ENCODE data around the gene AVPI1.

DNA sequence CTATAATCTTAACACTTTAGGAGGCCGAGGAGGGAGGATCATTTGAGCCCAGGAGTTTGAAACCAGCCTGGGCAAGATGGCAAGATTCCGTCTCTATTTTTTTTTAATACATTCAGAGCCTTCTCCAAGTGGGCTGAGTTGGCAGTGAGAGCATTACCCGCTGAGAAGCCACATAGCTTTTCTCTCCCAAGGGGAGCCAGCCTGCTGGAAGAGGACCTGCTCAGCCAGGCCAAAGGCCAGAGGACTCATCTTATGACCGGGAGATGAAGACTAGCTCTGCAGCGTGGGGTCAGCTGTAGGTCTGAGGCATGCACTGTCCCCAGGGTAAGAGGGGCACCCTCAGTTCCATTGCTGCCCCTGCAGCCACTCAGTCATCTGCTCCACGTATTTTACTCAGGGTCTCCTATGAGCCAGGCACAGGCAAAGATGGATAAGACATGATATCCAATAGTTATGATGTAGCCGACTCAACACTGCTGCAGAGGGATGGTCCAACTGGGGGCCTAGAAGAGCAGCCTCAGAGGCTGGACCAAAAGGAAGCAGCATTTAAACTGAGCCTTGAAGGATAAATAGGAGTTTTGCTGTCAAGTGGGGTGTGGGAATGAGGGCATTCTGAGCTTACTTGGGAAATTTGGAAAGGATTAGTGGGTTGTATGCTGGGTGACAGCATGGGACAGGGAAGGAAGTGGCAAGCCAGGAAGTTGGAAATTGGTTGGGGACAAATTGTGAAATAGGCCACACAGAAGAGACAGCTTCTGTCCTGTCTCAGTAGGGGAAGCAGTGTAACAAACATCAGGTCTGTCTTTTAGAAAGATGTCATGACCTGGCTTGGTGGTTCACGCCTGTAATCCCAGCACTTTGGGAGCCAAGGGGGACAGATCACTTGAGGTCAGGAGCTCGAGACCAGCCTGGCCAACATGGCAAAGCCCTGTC lies 24.9 kb upstream of the AVPI1 start:
- TF ChIP-seq POLR2A (IDR thresholded peaks at IDR 0.05; ENCODE audit: low read depth, low read length) (no peak), SPI1 (IDR thresholded peaks at IDR 0.05; ENCODE audit: low read depth, low read length) (no peak)
